HCT116 (cell line): ENCODE results near the gene NDRG3.

Experiments used
- ATF3 ChIP-seq: IDR thresholded peaks from 2 replicates; pipeline ENCODE4 v1.6.1; 2012
- CTCF ChIP-seq, 3 experiments: fragments of 200-600 bp in 1 of 3; sonication (generic) in 1 of 3; IDR thresholded peaks in 2 of 3; conservative IDR thresholded peaks in 1 of 3; 2 replicates each; pipeline ENCODE4 v1.5.1; 2012 to 2017; ENCODE audit warnings: low read depth in 2 of 3, low read length in 2 of 3, antibody characterized with exemption in 1 of 3, borderline replicate concordance in 1 of 3, control low read depth in 1 of 3, mild to moderate bottlenecking in 1 of 3, mixed read lengths in 1 of 3, mixed run types in 1 of 3, moderate library complexity in 1 of 3; ENCODE audit not compliant: insufficient read depth in 1 of 3
- EZH2 ChIP-seq: fragments of 200-600 bp; sonication (generic); IDR thresholded peaks from 2 replicates; pipeline ENCODE4 v1.6.1; 2017; ENCODE audit warnings: antibody characterized with exemption, mixed run types
- EZH2phosphoT487 ChIP-seq: fragments of 200-600 bp; IDR thresholded peaks from 2 replicates; pipeline ENCODE4 v1.6.1; 2018; ENCODE audit warnings: antibody characterized with exemption, borderline replicate concordance
- POLR2AphosphoS5 ChIP-seq: IDR thresholded peaks from 2 replicates; pipeline ENCODE4 v1.6.1; 2011; ENCODE audit warnings: mild to moderate bottlenecking, low read depth, low read length, moderate library complexity
- RAD21 ChIP-seq: IDR thresholded peaks from 2 replicates; pipeline ENCODE4 v1.6.1; 2012; ENCODE audit warnings: low read depth, mild to moderate bottlenecking
- ZNF274 ChIP-seq: fragments of 200-500 bp; sonication (Bioruptor generic); IDR thresholded peaks from 2 replicates; pipeline ENCODE4 v1.6.1; 2014; ENCODE audit warnings: mild to moderate bottlenecking, low read depth, low read length, inconsistent platforms

- no peak for TF ChIP-seq EZH2
- TF ChIP-seq CTCF (IDR thresholded peaks at IDR 0.05 in 2 of 3, conservative IDR thresholded peaks at IDR 0.05 in 1 of 3; ENCODE audit: borderline replicate concordance in 1 of 3, insufficient read depth in 1 of 3, low read depth in 2 of 3, low read length in 2 of 3): no peak
- TF ChIP-seq ZNF274: no peak
- TF ChIP-seq ATF3: no peak
- TF ChIP-seq EZH2phosphoT487: no peak
- no peak for TF ChIP-seq RAD21
- TF ChIP-seq POLR2AphosphoS5: no peak
These were observed 59.4 kb downstream of the NDRG3 start for GRCh38 chr20:36686504-36686903.
